SU-DHL-6 (cell line): Measurements from ENCODE around the gene PDZD8.

Experiments
- H2AFZ ChIP-seq: fragments of 200-600 bp; sonication (generic); 2 replicates; pipeline ENCODE4 v1.6.1; 2014; ENCODE audit warnings: low read depth, mild to moderate bottlenecking, moderate library complexity, mixed read lengths, antibody characterized with exemption, low read length; ENCODE audit not compliant: severe bottlenecking
- H3F3A ChIP-seq: fragments of 200-600 bp; shearing (Covaris generic); 2 replicates; pipeline ENCODE4 v1.6.0; 2016; ENCODE audit warnings: antibody characterized with exemption, mild to moderate bottlenecking; ENCODE audit not compliant: insufficient read depth
- H3K27ac ChIP-seq: fragments of 200-600 bp; sonication (generic); 2 replicates; pipeline ENCODE4 v1.5.1; 2016; ENCODE audit warnings: low read depth, mild to moderate bottlenecking, low read length, moderate library complexity, mixed read lengths
- H3K27me3 ChIP-seq: fragments of 200-600 bp; sonication (generic), shearing (Covaris generic); 2 replicates; pipeline ENCODE4 v1.6.0; 2014; ENCODE audit warnings: mild to moderate bottlenecking, low read length
- H3K36me3 ChIP-seq: fragments of 200-600 bp; sonication (generic); 2 replicates; pipeline ENCODE4 v1.6.1; 2014; ENCODE audit warnings: mild to moderate bottlenecking, low read length, mixed read lengths
- H3K4me2 ChIP-seq: fragments of 300-600, 200-600 bp; shearing (Covaris generic), sonication (generic); 2 replicates; pipeline ENCODE4 v1.6.0; 2014; ENCODE audit warnings: low read length, low read depth, mild to moderate bottlenecking; ENCODE audit not compliant: poor library complexity, severe bottlenecking
- H3K4me3 ChIP-seq: fragments of 200-600 bp; sonication (generic); 2 replicates; pipeline ENCODE4 v1.5.1; 2014; ENCODE audit warnings: antibody characterized with exemption, low read length, mild to moderate bottlenecking, mixed read lengths; ENCODE audit not compliant: insufficient read depth, poor library complexity, severe bottlenecking
- H3K79me2 ChIP-seq: fragments of 200-600 bp; sonication (generic); 2 replicates; pipeline ENCODE4 v1.6.1; 2014; ENCODE audit warnings: mild to moderate bottlenecking, low read length, moderate library complexity; ENCODE audit not compliant: insufficient read depth
- H3K9ac ChIP-seq: fragments of 200-600 bp; sonication (generic); 2 replicates; pipeline ENCODE4 v1.7.0; 2014; ENCODE audit warnings: mild to moderate bottlenecking, low read length
- H3K9me2 ChIP-seq: fragments of 200-600 bp; sonication (generic); replicated peaks from 2 replicates; pipeline ENCODE4 v1.6.1; 2014; ENCODE audit warnings: low read length; ENCODE audit not compliant: insufficient read depth
- H3K9me3 ChIP-seq: fragments of 200-600 bp; sonication (generic); 2 replicates; pipeline ENCODE4 v1.6.1; 2014; ENCODE audit warnings: low read length, mixed read lengths; ENCODE audit not compliant: insufficient read depth
- H4K20me1 ChIP-seq: fragments of 200-600 bp; sonication (generic); 2 replicates; pipeline ENCODE4 v1.6.1; 2014; ENCODE audit warnings: low read depth, mild to moderate bottlenecking, antibody characterized with exemption, low read length, moderate library complexity, mixed read lengths
- CTCF ChIP-seq: fragments of 200-600 bp; sonication (generic); IDR thresholded peaks from one replicate; pipeline ENCODE4 v1.5.1; 2017; ENCODE audit warnings: antibody characterized with exemption, mild to moderate bottlenecking, low read length, moderate library complexity; ENCODE audit not compliant: insufficient read depth, poor library complexity, severe bottlenecking
- EZH2phosphoT487 ChIP-seq: fragments of 200-600 bp; sonication (generic), shearing (Covaris generic); conservative IDR thresholded peaks from 2 replicates; pipeline ENCODE4 v1.6.1; 2018; ENCODE audit warnings: mild to moderate bottlenecking, antibody characterized with exemption, low read length, moderate library complexity, mixed read lengths

Gene PDZD8

GRCh38 chr10:117261501-117261900, 113.7 kb downstream of the PDZD8 start:
- H3K27me3 ChIP-seq: no peaks in the 10 kb centered on the region
- no peak overlapping the region for H2AFZ ChIP-seq
- H4K20me1 ChIP-seq: no peaks in the 10 kb centered on the region
- H3K9me2 ChIP-seq: no peaks in the 10 kb centered on the region
- no peaks in the 10 kb centered on the region for H3K36me3 ChIP-seq
- no peak overlapping the region for H3K4me3 ChIP-seq
- no peaks in the 10 kb centered on the region for H3F3A ChIP-seq
- no peak overlapping the region for H3K9ac ChIP-seq
- no peaks in the 10 kb centered on the region for H3K79me2 ChIP-seq
- no peaks in the 10 kb centered on the region for H3K9me3 ChIP-seq
- no peak for TF ChIP-seq CTCF
- no peak for TF ChIP-seq EZH2phosphoT487
- H3K27ac ChIP-seq: no peak overlapping the region
- no peak overlapping the region for H3K4me2 ChIP-seq

- H3K36me3 ChIP-seq: no peaks in the 10 kb centered on the region
- H3K4me3 ChIP-seq: no peak overlapping the region
- H3K9me2 ChIP-seq: no peaks in the 10 kb centered on the region
- no peak overlapping the region for H3K9ac ChIP-seq
- no peaks in the 10 kb centered on the region for H3K9me3 ChIP-seq
- H3K27me3 ChIP-seq: no peaks in the 10 kb centered on the region
- no peak overlapping the region for H3K27ac ChIP-seq
- no peak overlapping the region for H3K4me2 ChIP-seq
- no peaks in the 10 kb centered on the region for H4K20me1 ChIP-seq
- no peaks in the 10 kb centered on the region for H3K79me2 ChIP-seq
- TF ChIP-seq EZH2phosphoT487 (no peak), CTCF (no peak)
- no peaks in the 10 kb centered on the region for H3F3A ChIP-seq
- H2AFZ ChIP-seq: no peak overlapping the region
These were observed 115.2 kb downstream of the PDZD8 start for GRCh38 chr10:117260084-117260483.

GRCh38 chr10:117259279-117259678, 116.0 kb downstream of the PDZD8 start:
- H3K4me2 ChIP-seq: no peak overlapping the region
- no peaks in the 10 kb centered on the region for H3K9me3 ChIP-seq
- H3K79me2 ChIP-seq: no peaks in the 10 kb centered on the region
- no peak overlapping the region for H3K9ac ChIP-seq
- TF ChIP-seq EZH2phosphoT487 (no peak), CTCF (no peak)
- no peak overlapping the region for H2AFZ ChIP-seq
- H3F3A ChIP-seq: no peaks in the 10 kb centered on the region
- H3K9me2 ChIP-seq: no peaks in the 10 kb centered on the region
- no peak overlapping the region for H3K27ac ChIP-seq
- H3K36me3 ChIP-seq: no peaks in the 10 kb centered on the region
- no peaks in the 10 kb centered on the region for H3K27me3 ChIP-seq
- H3K4me3 ChIP-seq: no peak overlapping the region
- no peaks in the 10 kb centered on the region for H4K20me1 ChIP-seq
